ENCODE measurements around the gene LHFPL6. TPM values are rescaled to one million over a fixed set of nuclear protein-coding genes. Genes with fewer than 3 reads are reported as not detected.

The LHFPL6 gene
- total RNA-seq, 1 donor from 2014 or later: 3.0 TPM

DNA sequence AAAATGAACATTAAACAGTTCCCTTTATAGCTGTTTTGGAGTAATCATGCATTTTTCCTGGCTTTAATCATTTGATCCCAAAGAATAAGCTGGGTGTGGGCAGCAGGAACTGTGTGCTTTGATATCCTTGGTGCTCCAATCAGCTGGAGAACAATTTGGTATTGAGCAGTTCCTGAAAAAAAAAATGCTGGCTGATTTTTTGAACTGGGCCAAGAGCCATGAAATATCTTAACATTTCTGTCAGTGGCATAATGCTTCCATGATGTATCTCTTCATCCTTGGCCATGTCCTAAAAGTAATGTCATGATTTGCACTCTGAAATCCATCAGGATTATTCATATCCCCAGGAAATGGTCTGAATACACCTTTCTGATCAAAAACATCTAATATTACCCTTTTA, 134.7 kb downstream of the LHFPL6 start:
- Mint-ChIP-seq H3K4me1 (peaks cover 6% of the 10 kb centered on the region), H3K9me3 (peaks cover 4% of the 10 kb centered on the region), H3K27me3 (ENCODE audit: insufficient read depth, low read depth) (no peaks in the 10 kb centered on the region), H3K4me3 (no peak overlapping the region), H3K36me3 (peaks cover 4% of the 10 kb centered on the region), H3K27ac (no peak overlapping the region)
- Histone ChIP-seq H3K79me2 (ENCODE audit: low read depth) (no peaks in the 10 kb centered on the region), H3K9ac (no peak overlapping the region), H3F3A (ENCODE audit: low read depth) (no peaks in the 10 kb centered on the region), H3K27me3 (no peaks in the 10 kb centered on the region), H3K36me3 (no peaks in the 10 kb centered on the region), H3K4me3 (no peak overlapping the region), H3K4me2 (no peak overlapping the region), H3K9me3 (ENCODE audit: low read depth) (no peaks in the 10 kb centered on the region), H3K27ac (no peak overlapping the region), H2AFZ (replicated peaks) (no peak overlapping the region), H4K20me1 (ENCODE audit: low read depth) (no peaks in the 10 kb centered on the region), H3K4me1 (no peaks in the 10 kb centered on the region)
- TF ChIP-seq, protein P1, sequence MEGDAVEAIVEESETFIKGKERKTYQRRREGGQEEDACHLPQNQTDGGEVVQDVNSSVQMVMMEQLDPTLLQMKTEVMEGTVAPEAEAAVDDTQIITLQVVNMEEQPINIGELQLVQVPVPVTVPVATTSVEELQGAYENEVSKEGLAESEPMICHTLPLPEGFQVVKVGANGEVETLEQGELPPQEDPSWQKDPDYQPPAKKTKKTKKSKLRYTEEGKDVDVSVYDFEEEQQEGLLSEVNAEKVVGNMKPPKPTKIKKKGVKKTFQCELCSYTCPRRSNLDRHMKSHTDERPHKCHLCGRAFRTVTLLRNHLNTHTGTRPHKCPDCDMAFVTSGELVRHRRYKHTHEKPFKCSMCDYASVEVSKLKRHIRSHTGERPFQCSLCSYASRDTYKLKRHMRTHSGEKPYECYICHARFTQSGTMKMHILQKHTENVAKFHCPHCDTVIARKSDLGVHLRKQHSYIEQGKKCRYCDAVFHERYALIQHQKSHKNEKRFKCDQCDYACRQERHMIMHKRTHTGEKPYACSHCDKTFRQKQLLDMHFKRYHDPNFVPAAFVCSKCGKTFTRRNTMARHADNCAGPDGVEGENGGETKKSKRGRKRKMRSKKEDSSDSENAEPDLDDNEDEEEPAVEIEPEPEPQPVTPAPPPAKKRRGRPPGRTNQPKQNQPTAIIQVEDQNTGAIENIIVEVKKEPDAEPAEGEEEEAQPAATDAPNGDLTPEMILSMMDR (IDR thresholded peaks at IDR 0.05): no peak
- TF ChIP-seq EZH2phosphoT487 (IDR thresholded peaks at IDR 0.05) (no peak), EZH2 (IDR thresholded peaks at IDR 0.05) (no peak)
- DNase-seq (ENCODE audit: low spot score): no peak

DNA sequence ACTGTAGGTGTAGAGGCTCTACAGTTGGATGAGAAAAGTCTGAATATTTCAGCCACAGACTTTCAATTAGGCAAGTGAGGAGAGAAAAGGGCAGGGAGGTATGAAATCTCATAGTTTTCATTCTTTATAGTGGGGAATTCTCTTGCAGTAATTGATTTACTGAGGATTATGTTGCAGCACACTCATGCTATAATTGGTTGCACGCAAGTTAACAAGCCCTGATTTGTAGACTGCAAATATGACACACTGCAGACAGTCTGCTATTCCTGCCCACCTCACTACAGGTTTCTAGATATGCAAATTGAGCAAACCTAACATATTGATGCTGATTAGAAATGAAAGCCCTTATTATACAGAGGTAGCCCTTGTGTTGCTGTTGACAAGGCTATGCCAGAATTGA, 139.4 kb downstream of the LHFPL6 start:
- Histone ChIP-seq H3K27ac (no peak overlapping the region), H2AFZ (replicated peaks) (no peak overlapping the region), H3K27me3 (no peaks in the 10 kb centered on the region), H3K79me2 (ENCODE audit: low read depth) (no peaks in the 10 kb centered on the region), H3K4me2 (no peak overlapping the region), H3K9me3 (ENCODE audit: low read depth) (no peaks in the 10 kb centered on the region), H3K4me3 (no peak overlapping the region), H3F3A (ENCODE audit: low read depth) (no peaks in the 10 kb centered on the region), H3K36me3 (no peaks in the 10 kb centered on the region), H4K20me1 (ENCODE audit: low read depth) (no peaks in the 10 kb centered on the region), H3K4me1 (no peaks in the 10 kb centered on the region), H3K9ac (no peak overlapping the region)
- DNase-seq (ENCODE audit: low spot score): no peak
- H3K36me3 Mint-ChIP-seq: no peaks in the 10 kb centered on the region
- H3K9me3 Mint-ChIP-seq: no peaks in the 10 kb centered on the region
- no peak overlapping the region for H3K27ac Mint-ChIP-seq
- H3K27me3 Mint-ChIP-seq (ENCODE audit: insufficient read depth, low read depth): no peaks in the 10 kb centered on the region
- peaks cover 13% of the 10 kb centered on the region for H3K4me1 Mint-ChIP-seq
- no peak overlapping the region for H3K4me3 Mint-ChIP-seq
- no peak for TF ChIP-seq EZH2 (IDR thresholded peaks at IDR 0.05)
- TF ChIP-seq EZH2phosphoT487 (IDR thresholded peaks at IDR 0.05): no peak
- TF ChIP-seq, protein P1 (IDR thresholded peaks at IDR 0.05): no peak

DNA sequence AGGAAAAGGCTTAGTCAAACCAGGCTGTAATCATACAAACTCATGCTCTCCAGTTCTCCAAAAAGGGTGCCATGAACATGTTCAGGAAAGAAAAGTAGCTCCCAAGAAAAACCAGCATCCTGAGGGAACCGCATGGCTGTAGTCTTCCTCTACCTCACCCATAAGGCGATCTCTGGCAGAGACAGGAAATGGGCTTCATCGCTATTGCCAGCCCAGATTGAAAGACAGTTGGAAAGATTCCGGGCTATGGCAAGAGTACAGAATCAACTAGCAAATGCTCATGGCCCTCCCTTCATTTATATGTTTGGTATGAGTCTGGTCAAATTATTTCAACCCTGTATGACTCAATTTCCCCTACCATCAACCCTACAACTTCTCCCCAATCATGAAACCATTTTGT, 140.1 kb downstream of the LHFPL6 start:
- Mint-ChIP-seq H3K36me3 (peaks cover 3% of the 10 kb centered on the region), H3K27me3 (ENCODE audit: insufficient read depth, low read depth) (no peaks in the 10 kb centered on the region), H3K4me3 (no peak overlapping the region), H3K9me3 (no peaks in the 10 kb centered on the region), H3K4me1 (peaks cover 13% of the 10 kb centered on the region), H3K27ac (no peak overlapping the region)
- no peak overlapping the region for H3K4me3 ChIP-seq
- no peaks in the 10 kb centered on the region for H3K27me3 ChIP-seq
- no peak overlapping the region for H2AFZ ChIP-seq (replicated peaks)
- no peak overlapping the region for H3K27ac ChIP-seq
- no peak for DNase-seq (ENCODE audit: low spot score)
- no peak overlapping the region for H3K4me2 ChIP-seq
- H3K9me3 ChIP-seq (ENCODE audit: low read depth): no peaks in the 10 kb centered on the region
- no peaks in the 10 kb centered on the region for H3K36me3 ChIP-seq
- H3K4me1 ChIP-seq: no peaks in the 10 kb centered on the region
- no peaks in the 10 kb centered on the region for H3K79me2 ChIP-seq (ENCODE audit: low read depth)
- no peaks in the 10 kb centered on the region for H3F3A ChIP-seq (ENCODE audit: low read depth)
- H3K9ac ChIP-seq: no peak overlapping the region
- TF ChIP-seq EZH2phosphoT487 (IDR thresholded peaks at IDR 0.05) (no peak), EZH2 (IDR thresholded peaks at IDR 0.05) (no peak)
- TF ChIP-seq, protein P1 (IDR thresholded peaks at IDR 0.05): no peak
- no peaks in the 10 kb centered on the region for H4K20me1 ChIP-seq (ENCODE audit: low read depth)
